H1 (cell line): Measurements from ENCODE around the gene SV2B. TPM values are rescaled to one million over a fixed set of nuclear protein-coding genes. Genes with fewer than 3 reads are reported as not detected.

Source experiments
- CTCF ChIA-PET: fragments of 300-600 bp; sonication (Branson Sonifier 250); formaldehyde crosslinking; loops from one replicate; lab custom pipeline; 2021; ENCODE audit not compliant: partially characterized antibody; lab: Charles Lee
- POLR2A ChIA-PET: fragments of 300-600 bp; sonication (Branson Sonifier 250); formaldehyde crosslinking; loops from one replicate; lab custom pipeline; 2021; ENCODE audit warnings: inconsistent platforms; ENCODE audit not compliant: partially characterized antibody; lab: Charles Lee
- DNase-seq, 2 experiments: peaks; one replicate each; pipeline versions ENCODE4 v3.0.0 to v3.0.0-alpha.2; 2010 to 2022; ENCODE audit warnings: low spot score in 2 of 2, low read depth in 1 of 2, mixed read lengths in 1 of 2
- FAIRE-seq: peaks from 2 replicates; lab custom pipeline; 2011; peaks lifted over from hg19 to GRCh38; lab: Jason Lieb, UNC
- H2AFZ ChIP-seq: 2 replicates; pipeline ENCODE4 v1.8.1; 2012; ENCODE audit warnings: low read length, inconsistent platforms
- H2AK5ac ChIP-seq: 2 replicates; pipeline ENCODE4 v1.6.1; 2013; ENCODE audit warnings: low read depth, low read length
- H2BK120ac ChIP-seq: replicated peaks from 2 replicates; pipeline ENCODE3; 2013; ENCODE audit warnings: low read depth, low read length, inconsistent platforms
- H2BK12ac ChIP-seq: 2 replicates; pipeline ENCODE4 v1.6.1; 2013; ENCODE audit warnings: low read depth, low read length
- H2BK15ac ChIP-seq: 2 replicates; pipeline ENCODE4 v1.6.1; 2013; ENCODE audit warnings: low read length
- H2BK20ac ChIP-seq: 2 replicates; pipeline ENCODE4 v1.6.1; 2013; ENCODE audit warnings: low read length
- H2BK5ac ChIP-seq: 2 replicates; pipeline ENCODE4 v1.6.1; 2013; ENCODE audit warnings: low read depth, low read length
- H3K14ac ChIP-seq: 2 replicates; pipeline ENCODE4 v1.6.1; 2013; ENCODE audit warnings: inconsistent platforms; ENCODE audit not compliant: insufficient read length
- H3K18ac ChIP-seq: 2 replicates; pipeline ENCODE4 v1.6.1; 2013; ENCODE audit warnings: low read length; ENCODE audit errors: extremely low read depth
- H3K23ac ChIP-seq: 2 replicates; pipeline ENCODE4 v1.6.1; 2013; ENCODE audit warnings: inconsistent platforms; ENCODE audit not compliant: insufficient read length
- H3K23me2 ChIP-seq: 2 replicates; pipeline ENCODE4 v1.6.1; 2013; ENCODE audit warnings: low read depth, low read length
- H3K27ac ChIP-seq: 2 replicates; pipeline ENCODE4 v1.6.1; 2011; ENCODE audit warnings: low read depth, low read length, inconsistent platforms
- H3K27me3 ChIP-seq, 4 experiments: replicated peaks in 1 of 4; 1 replicate in 1 of 4; 2 replicates in 3 of 4; pipeline versions ENCODE4 v1.6.1 to v1.8.1; 2011 to 2013; ENCODE audit warnings: low read length in 3 of 4, mild to moderate bottlenecking in 3 of 4, inconsistent platforms in 2 of 4, mixed read lengths in 2 of 4, moderate library complexity in 1 of 4; ENCODE audit not compliant: control insufficient read depth in 3 of 4, insufficient read depth in 3 of 4; ENCODE audit errors: extremely low read depth in 1 of 4
- H3K36me3 ChIP-seq, 4 experiments: 2 replicates each; pipeline versions ENCODE4 v1.6.1 to v1.8.1; 2011 to 2013; ENCODE audit warnings: mild to moderate bottlenecking in 4 of 4, low read length in 3 of 4, moderate library complexity in 2 of 4, control low read depth in 1 of 4, inconsistent platforms in 1 of 4; ENCODE audit not compliant: insufficient read depth in 4 of 4, control insufficient read depth in 2 of 4
- H3K4ac ChIP-seq: replicated peaks from 2 replicates; pipeline ENCODE3; 2013; ENCODE audit warnings: low read length, low read depth, mixed read lengths, inconsistent platforms; ENCODE audit not compliant: insufficient read length
- H3K4me1 ChIP-seq, 4 experiments: replicated peaks in 1 of 4; 1 replicate in 1 of 4; 2 replicates in 3 of 4; pipeline versions ENCODE4 v1.6.1 to v1.8.1; 2011 to 2013; ENCODE audit warnings: low read length in 3 of 4, inconsistent platforms in 2 of 4, mixed read lengths in 1 of 4; ENCODE audit not compliant: insufficient read depth in 4 of 4, control insufficient read depth in 3 of 4
- H3K4me2 ChIP-seq, 2 experiments: 2 replicates each; pipeline versions ENCODE4 v1.6.1 to v1.8.1; 2011 to 2013; ENCODE audit warnings: low read depth in 2 of 2, low read length in 2 of 2, control low read depth in 1 of 2, inconsistent platforms in 1 of 2, mild to moderate bottlenecking in 1 of 2; ENCODE audit not compliant: insufficient read depth in 1 of 2
- H3K4me3 ChIP-seq, 4 experiments: fragments of 200-600, 300-600 bp in 1 of 4; sonication (generic), shearing (Covaris generic), sonication (Bioruptor Twin) in 1 of 4; 2 replicates each; pipeline versions ENCODE4 v1.5.1 to v1.8.1; 2011 to 2016; ENCODE audit warnings: low read length in 4 of 4, low read depth in 3 of 4, control low read depth in 2 of 4, inconsistent platforms in 2 of 4, mild to moderate bottlenecking in 2 of 4, mixed read lengths in 1 of 4, moderate library complexity in 1 of 4; ENCODE audit not compliant: insufficient read depth in 2 of 4; ENCODE audit errors: extremely low read depth in 1 of 4
- H3K56ac ChIP-seq: replicated peaks from 2 replicates; pipeline ENCODE3; 2013; ENCODE audit warnings: low read depth, mild to moderate bottlenecking, mixed read lengths, low read length, inconsistent platforms; ENCODE audit not compliant: insufficient read length
- H3K79me1 ChIP-seq: 2 replicates; pipeline ENCODE4 v1.6.1; 2013; ENCODE audit warnings: low read depth, low read length, control low read depth
- H3K79me2 ChIP-seq, 2 experiments: 2 replicates each; pipeline versions ENCODE4 v1.6.1 to v1.8.1; 2012 to 2013; ENCODE audit warnings: low read length in 2 of 2, mild to moderate bottlenecking in 2 of 2, inconsistent platforms in 1 of 2; ENCODE audit not compliant: insufficient read depth in 2 of 2, control insufficient read depth in 1 of 2
- H3K9ac ChIP-seq, 4 experiments: replicated peaks in 1 of 4; 1 replicate in 1 of 4; 2 replicates in 3 of 4; pipeline versions ENCODE4 v1.6.1 to v1.8.1; 2011 to 2013; ENCODE audit warnings: low read depth in 3 of 4, low read length in 3 of 4, control low read depth in 2 of 4, mild to moderate bottlenecking in 2 of 4, moderate library complexity in 2 of 4, inconsistent platforms in 1 of 4; ENCODE audit errors: extremely low read depth in 1 of 4
- H3K9me3 ChIP-seq, 2 experiments: 2 replicates each; pipeline versions ENCODE4 v1.6.1 to v1.8.1; 2012 to 2013; ENCODE audit warnings: mild to moderate bottlenecking in 2 of 2, moderate library complexity in 2 of 2, control low read depth in 1 of 2, inconsistent platforms in 1 of 2, low read depth in 1 of 2, low read length in 1 of 2, mixed read lengths in 1 of 2; ENCODE audit not compliant: insufficient read depth in 2 of 2
- H4K20me1 ChIP-seq, 2 experiments: replicated peaks in 1 of 2; 2 replicates each; pipeline versions ENCODE3 to v1.8.1; 2011 to 2013; ENCODE audit warnings: inconsistent platforms in 2 of 2, low read length in 2 of 2, mild to moderate bottlenecking in 1 of 2; ENCODE audit not compliant: insufficient read depth in 2 of 2, control insufficient read depth in 1 of 2
- H4K5ac ChIP-seq: 2 replicates; pipeline ENCODE4 v1.6.1; 2013; ENCODE audit warnings: low read length, low read depth, mixed read lengths, inconsistent platforms; ENCODE audit not compliant: insufficient read length
- H4K8ac ChIP-seq: 2 replicates; pipeline ENCODE4 v1.8.0; 2013; ENCODE audit warnings: mild to moderate bottlenecking, moderate library complexity, low read length, inconsistent platforms; ENCODE audit not compliant: insufficient read depth; ENCODE audit errors: extremely low read depth
- H4K91ac ChIP-seq: replicated peaks from 2 replicates; pipeline ENCODE3; 2013; ENCODE audit warnings: low read length, mixed read lengths, inconsistent platforms; ENCODE audit not compliant: insufficient read length
- BACH1 ChIP-seq: IDR thresholded peaks from 2 replicates; pipeline ENCODE4 v1.6.1; 2012; ENCODE audit warnings: low read length, improper control_type of control experiment
- CEBPB ChIP-seq: IDR thresholded peaks from 2 replicates; pipeline ENCODE4 v1.6.1; 2012; ENCODE audit warnings: low read depth, low read length
- CHD1 ChIP-seq: IDR thresholded peaks from 2 replicates; pipeline ENCODE4 v1.6.1; 2012; ENCODE audit warnings: low read depth, low read length, improper control_type of control experiment
- GTF2F1 ChIP-seq: IDR thresholded peaks from 2 replicates; pipeline ENCODE4 v1.6.1; 2012; ENCODE audit warnings: low read depth, low read length, improper control_type of control experiment, borderline replicate concordance
- KDM4A ChIP-seq: IDR thresholded peaks from one replicate; pipeline ENCODE4 v1.7.1; 2012; ENCODE audit warnings: low read depth, mild to moderate bottlenecking, moderate library complexity, low read length, inconsistent platforms; ENCODE audit not compliant: severe bottlenecking
- POLR2A ChIP-seq, 2 experiments: IDR thresholded peaks; 1 replicate in 1 of 2; 2 replicates in 1 of 2; pipeline ENCODE4 v1.6.1; 2011; ENCODE audit warnings: low read depth in 2 of 2, low read length in 2 of 2, mild to moderate bottlenecking in 2 of 2; ENCODE audit errors: control extremely low read depth in 1 of 2
- RAD21 ChIP-seq, 2 experiments: IDR thresholded peaks in 1 of 2; conservative IDR thresholded peaks in 1 of 2; 2 replicates each; pipeline ENCODE4 v1.6.1; 2011; ENCODE audit warnings: low read depth in 2 of 2, low read length in 2 of 2, improper control_type of control experiment in 1 of 2, inconsistent platforms in 1 of 2, mild to moderate bottlenecking in 1 of 2, moderate library complexity in 1 of 2
- RNF2 ChIP-seq: fragments of 200-900, 300-1000 bp; sonication (generic); IDR thresholded peaks from 2 replicates; pipeline ENCODE4 v1.7.1; 2016; ENCODE audit warnings: borderline replicate concordance, low read depth, mild to moderate bottlenecking, antibody characterized with exemption, low read length; ENCODE audit not compliant: poor library complexity, severe bottlenecking; ENCODE audit errors: missing control alignments
- SAP30 ChIP-seq: fragments of 300-600 bp; sonication (generic); IDR thresholded peaks from 2 replicates; pipeline ENCODE4 v1.7.1; 2012; ENCODE audit warnings: low read length, moderate library complexity, mild to moderate bottlenecking, inconsistent platforms; ENCODE audit not compliant: insufficient read depth, insufficient replicate concordance
- SP4 ChIP-seq: IDR thresholded peaks from 2 replicates; pipeline ENCODE4 v1.6.1; 2012; ENCODE audit warnings: low read length, inconsistent platforms
- TAF7 ChIP-seq: optimal IDR thresholded peaks from 2 replicates; pipeline ENCODE3; 2011; ENCODE audit warnings: low read depth, mild to moderate bottlenecking, inconsistent platforms, low read length, moderate library complexity, borderline replicate concordance
- YY1 ChIP-seq: IDR thresholded peaks from 2 replicates; pipeline ENCODE4 v1.6.1; 2011; ENCODE audit warnings: low read depth, mild to moderate bottlenecking, low read length
- WGBS, 2 experiments: shearing (Covaris generic) in 1 of 2; methylation state at CpG; one replicate each; pipeline versions ENCODE4 v1.1.6 to v1.1.7; 2013 to 2015; ENCODE audit warnings: low lambda C conversion rate in 2 of 2, mixed read lengths in 2 of 2, inconsistent platforms in 1 of 2, low coverage in 1 of 2, missing lambda C conversion rate in 1 of 2; ENCODE audit not compliant: insufficient replicate concordance in 2 of 2, insufficient coverage in 1 of 2, insufficient read length in 1 of 2; ENCODE audit errors: extremely low coverage in 1 of 2, missing lambda C conversion rate in 1 of 2; 5-methylcytosine and 5-hydroxymethylcytosine counted together
- polyA plus RNA-seq, 7 experiments: library from polyadenylated mRNA; depleted of rRNA in 3 of 7; stranded (reverse) in 5 of 7; unstranded in 2 of 7; fragments of >200 nt in 5 of 7; fragments of 200-250 nt in 2 of 7; gene quantifications; 1 replicate in 5 of 7; 2 replicates in 1 of 7; 4 replicates in 1 of 7; pipeline versions ENCODE4 v1.2.1 to v1.2.3, GENCODE V29; 2011 to 2013; ENCODE audit warnings: missing spikeins in 2 of 7, mixed read lengths in 2 of 7
- total RNA-seq: library from RNA; stranded (reverse); fragmentation: NEBNext Ultra II Directional; extraction: Animal tissue kit (Norgen Biotek cat#: 25700); gene quantifications from 2 replicates; pipeline ENCODE4 v1.2.1, GENCODE V29; 2021
- TF ChIP-seq, protein P1 (sequence below): IDR thresholded peaks from 2 replicates; pipeline ENCODE4 v1.6.1; 2012; ENCODE audit warnings: inconsistent platforms

Gene SV2B
- total and polyA plus RNA-seq, 2 of the 8 experiments (the other 6 are each of a cell fraction or from before 2014, with no cell fraction given), result 0.09 to 0.20 TPM

GRCh38 chr15:91252322-91252721 is 152.3 kb downstream of the SV2B start:
- Histone ChIP-seq H2BK20ac (no peak overlapping the region), H3K9me3 (no peaks in the 10 kb centered on the region), H3K4me2 (no peak overlapping the region), H3K4me3 (no peak overlapping the region), H2BK120ac (no peak overlapping the region), H2AFZ (no peak overlapping the region), H4K8ac (no peak overlapping the region), H3K14ac (no peak overlapping the region), H3K79me2 (no peaks in the 10 kb centered on the region), H4K5ac (no peak overlapping the region), H2AK5ac (no peak overlapping the region), H3K18ac (no peak overlapping the region), H3K9ac (no peak overlapping the region), H3K36me3 (no peaks in the 10 kb centered on the region), H2BK12ac (no peak overlapping the region), H3K23ac (no peak overlapping the region), H3K27me3 (no peaks in the 10 kb centered on the region), H4K20me1 (no peaks in the 10 kb centered on the region), H3K23me2 (no peaks in the 10 kb centered on the region; the same call in 1 of the 2 replicates), H3K4ac (no peak overlapping the region), H3K79me1 (no peaks in the 10 kb centered on the region), H2BK15ac (no peak overlapping the region), H3K27ac (no peak overlapping the region), H4K91ac (no peak overlapping the region), H2BK5ac (no peak overlapping the region), H3K56ac (no peak overlapping the region), H3K4me1 (no peaks in the 10 kb centered on the region)
- no peak for FAIRE-seq
- ChIA-PET CTCF (interaction anchor here (0.6 to 1.4 kb wide), 3 partner anchors 12 to 217 kb away, joined by 3 to 5 read pairs (median 3); no protein-coding TSS in a partner anchor), POLR2A (no interaction called here)
- no peak for DNase-seq
- WGBS, 2 experiments, result 90% methylated on average over 7 of the region's 7 CpGs; no CpG with 5 or more reads in 1 of the 2 experiments
- TF ChIP-seq CEBPB (no peak), BACH1 (no peak), SAP30 (no peak), YY1 (no peak), CHD1 (no peak), GTF2F1 (no peak), KDM4A (no peak), SP4 (no peak), TAF7 (no peak), RAD21 (IDR thresholded peaks at IDR 0.05 in 1 of 2, conservative IDR thresholded peaks at IDR 0.05 in 1 of 2; ENCODE audit: low read depth in 2 of 2, low read length in 2 of 2) (no peak), RNF2 (no peak), POLR2A (IDR thresholded peaks at IDR 0.05; ENCODE audit: control extremely low read depth in 1 of 2, low read depth in 2 of 2, low read length in 2 of 2) (no peak)
- TF ChIP-seq, protein P1, sequence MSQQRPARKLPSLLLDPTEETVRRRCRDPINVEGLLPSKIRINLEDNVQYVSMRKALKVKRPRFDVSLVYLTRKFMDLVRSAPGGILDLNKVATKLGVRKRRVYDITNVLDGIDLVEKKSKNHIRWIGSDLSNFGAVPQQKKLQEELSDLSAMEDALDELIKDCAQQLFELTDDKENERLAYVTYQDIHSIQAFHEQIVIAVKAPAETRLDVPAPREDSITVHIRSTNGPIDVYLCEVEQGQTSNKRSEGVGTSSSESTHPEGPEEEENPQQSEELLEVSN, result no peak
